Measurements from ENCODE around the gene UBE2S.

GRCh38 chr19:55441692-55442321, 34.2 kb upstream of the UBE2S start:
- no peak for TF ChIP-seq CTCF (IDR thresholded peaks at IDR 0.05)
- TF ChIP-seq POLR2A (IDR thresholded peaks at IDR 0.05) = no peak

Data from lower leg skin (tissue), 3 donors.